Smooth muscle cell of the brain vasculature (primary cell): ENCODE measurements around the gene MAST4.

Source experiments
- DNase-seq: peaks from one replicate; pipeline ENCODE4 v3.0.0-alpha.2; 2012; ENCODE audit warnings: low read depth, low spot score

MAST4 gene

GRCh38 chr5:66872736-66873331 lies 276.6 kb downstream of the MAST4 start:
- no peak for DNase-seq

- DNase-seq, result no peak
Observed at GRCh38 chr5:66874004-66874403, 277.8 kb downstream of the MAST4 start.

GRCh38 chr5:66875315-66875714 lies 279.1 kb downstream of the MAST4 start:
- no peak for DNase-seq

- no peak for DNase-seq
Observed at GRCh38 chr5:66876266-66876807, 280.1 kb downstream of the MAST4 start.

- no peak for DNase-seq
Observed at GRCh38 chr5:66877843-66878242, 281.6 kb downstream of the MAST4 start.

- DNase-seq, result no peak
Observed at GRCh38 chr5:66880401-66880800, 284.2 kb downstream of the MAST4 start.

GRCh38 chr5:66881480-66882161 lies 285.4 kb downstream of the MAST4 start:
- no peak for DNase-seq

- peak; percentile 20 for DNase-seq
Observed at GRCh38 chr5:66882606-66883227, 286.5 kb downstream of the MAST4 start.

GRCh38 chr5:66884564-66885243 lies 288.5 kb downstream of the MAST4 start:
- DNase-seq, result no peak

- no peak for DNase-seq
Observed at GRCh38 chr5:66886941-66887340, 290.7 kb downstream of the MAST4 start.

- DNase-seq, result no peak
Observed at GRCh38 chr5:66888613-66889012, 292.4 kb downstream of the MAST4 start.

GRCh38 chr5:66889056-66889455 lies 292.9 kb downstream of the MAST4 start:
- no peak for DNase-seq

GRCh38 chr5:66889524-66889923 lies 293.3 kb downstream of the MAST4 start:
- no peak for DNase-seq

- no peak for DNase-seq
Observed at GRCh38 chr5:66891184-66891925, 295.2 kb downstream of the MAST4 start.

GRCh38 chr5:66892716-66893115 lies 296.5 kb downstream of the MAST4 start:
- DNase-seq, result no peak

GRCh38 chr5:66894480-66895240 lies 298.5 kb downstream of the MAST4 start:
- DNase-seq, result no peak

GRCh38 chr5:66896171-66896570 lies 300.0 kb downstream of the MAST4 start:
- no peak for DNase-seq

- no peak for DNase-seq
Observed at GRCh38 chr5:66897356-66897755, 301.2 kb downstream of the MAST4 start.

GRCh38 chr5:66898241-66898995 lies 302.2 kb downstream of the MAST4 start:
- DNase-seq, result no peak

GRCh38 chr5:66903218-66903617 lies 307.0 kb downstream of the MAST4 start:
- no peak for DNase-seq
